GM12874 (cell line): ENCODE data around the gene MIXL1.

Source experiments
- TF ChIP-seq, protein P1 (sequence below): IDR thresholded peaks from 2 replicates; pipeline ENCODE4 v1.5.1; 2011; ENCODE audit warnings: low read depth, mild to moderate bottlenecking, control low read depth, low read length, moderate library complexity; ENCODE audit not compliant: insufficient read depth

Gene MIXL1

DNA sequence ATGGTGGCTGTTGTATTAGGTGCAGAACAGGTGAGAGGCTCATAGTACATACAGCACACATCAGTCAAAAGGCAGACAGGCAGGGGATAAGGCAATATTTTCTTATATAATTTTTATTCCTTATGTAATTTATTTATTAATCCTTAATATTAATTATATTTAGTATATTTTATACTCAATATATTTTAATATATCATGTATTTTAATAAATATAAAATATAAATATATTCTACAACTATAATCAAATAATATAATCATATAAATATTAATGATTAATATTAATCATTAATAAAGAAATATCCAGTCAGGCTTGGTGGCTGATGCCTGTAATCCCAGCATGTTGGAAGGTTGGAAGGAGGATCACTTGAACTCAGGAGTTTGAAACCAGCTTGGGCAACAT, 19.3 kb upstream of the MIXL1 start:
- TF ChIP-seq, protein P1, sequence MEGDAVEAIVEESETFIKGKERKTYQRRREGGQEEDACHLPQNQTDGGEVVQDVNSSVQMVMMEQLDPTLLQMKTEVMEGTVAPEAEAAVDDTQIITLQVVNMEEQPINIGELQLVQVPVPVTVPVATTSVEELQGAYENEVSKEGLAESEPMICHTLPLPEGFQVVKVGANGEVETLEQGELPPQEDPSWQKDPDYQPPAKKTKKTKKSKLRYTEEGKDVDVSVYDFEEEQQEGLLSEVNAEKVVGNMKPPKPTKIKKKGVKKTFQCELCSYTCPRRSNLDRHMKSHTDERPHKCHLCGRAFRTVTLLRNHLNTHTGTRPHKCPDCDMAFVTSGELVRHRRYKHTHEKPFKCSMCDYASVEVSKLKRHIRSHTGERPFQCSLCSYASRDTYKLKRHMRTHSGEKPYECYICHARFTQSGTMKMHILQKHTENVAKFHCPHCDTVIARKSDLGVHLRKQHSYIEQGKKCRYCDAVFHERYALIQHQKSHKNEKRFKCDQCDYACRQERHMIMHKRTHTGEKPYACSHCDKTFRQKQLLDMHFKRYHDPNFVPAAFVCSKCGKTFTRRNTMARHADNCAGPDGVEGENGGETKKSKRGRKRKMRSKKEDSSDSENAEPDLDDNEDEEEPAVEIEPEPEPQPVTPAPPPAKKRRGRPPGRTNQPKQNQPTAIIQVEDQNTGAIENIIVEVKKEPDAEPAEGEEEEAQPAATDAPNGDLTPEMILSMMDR = no peak

DNA sequence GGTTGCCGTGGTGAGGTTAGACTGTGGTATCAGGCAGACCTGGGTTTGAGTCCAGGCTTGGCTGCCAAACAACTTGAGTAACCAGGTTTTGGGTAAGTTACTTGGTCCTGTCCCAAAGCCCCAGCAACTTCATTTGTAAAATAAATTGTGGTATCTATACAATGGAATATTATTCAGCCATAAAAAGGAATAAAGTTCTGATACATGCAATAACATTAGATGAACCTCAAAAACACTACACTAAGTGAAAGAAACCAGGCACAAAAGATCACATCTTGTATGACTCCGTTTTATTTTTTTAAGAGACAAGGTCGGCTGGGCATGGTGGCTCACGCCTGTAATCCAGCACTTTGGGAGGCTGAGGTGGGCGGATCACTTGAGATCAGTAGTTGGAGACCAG, 16.4 kb upstream of the MIXL1 start:
- TF ChIP-seq, protein P1 = no peak

DNA sequence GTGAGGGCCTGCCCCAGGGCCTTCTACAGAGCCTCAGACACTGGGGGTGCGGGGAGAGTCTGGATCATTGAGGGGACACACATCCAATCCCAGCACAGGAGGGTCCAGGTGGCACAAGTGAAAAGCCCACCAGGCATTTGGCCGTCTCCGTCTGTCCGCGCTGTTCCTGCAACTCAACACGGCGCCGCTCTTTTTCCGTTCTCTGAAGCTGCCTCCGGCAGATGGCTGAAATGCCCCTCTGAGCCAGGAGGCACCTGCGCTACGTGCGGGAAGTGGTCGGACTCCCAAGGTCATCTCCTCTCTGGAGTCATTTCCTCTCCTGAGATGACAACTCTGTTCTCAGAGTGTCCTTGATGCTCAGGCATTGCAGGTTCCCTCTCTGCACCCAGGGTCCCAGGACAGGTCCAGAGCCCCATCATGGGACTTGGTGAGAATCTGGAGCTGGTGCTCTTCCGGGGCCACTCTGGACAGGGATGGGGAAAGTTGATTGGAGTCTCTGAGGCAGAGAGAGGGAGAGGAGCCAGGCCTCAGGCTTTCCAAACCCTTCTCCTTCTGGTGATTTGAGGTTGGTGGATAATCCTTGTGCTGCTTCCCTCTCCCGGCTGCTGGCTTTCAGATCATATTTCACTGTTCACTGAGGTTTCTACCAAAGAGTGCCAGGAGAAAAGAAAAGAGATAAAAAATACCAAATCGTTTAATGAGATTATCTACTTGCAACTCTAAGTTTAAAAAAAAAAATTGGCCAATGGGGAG, 14.0 kb upstream of the MIXL1 start:
- TF ChIP-seq, protein P1 = no peak

GRCh38 chr1:226210571-226211176, 12.8 kb upstream of the MIXL1 start:
- TF ChIP-seq, protein P1 = no peak

DNA sequence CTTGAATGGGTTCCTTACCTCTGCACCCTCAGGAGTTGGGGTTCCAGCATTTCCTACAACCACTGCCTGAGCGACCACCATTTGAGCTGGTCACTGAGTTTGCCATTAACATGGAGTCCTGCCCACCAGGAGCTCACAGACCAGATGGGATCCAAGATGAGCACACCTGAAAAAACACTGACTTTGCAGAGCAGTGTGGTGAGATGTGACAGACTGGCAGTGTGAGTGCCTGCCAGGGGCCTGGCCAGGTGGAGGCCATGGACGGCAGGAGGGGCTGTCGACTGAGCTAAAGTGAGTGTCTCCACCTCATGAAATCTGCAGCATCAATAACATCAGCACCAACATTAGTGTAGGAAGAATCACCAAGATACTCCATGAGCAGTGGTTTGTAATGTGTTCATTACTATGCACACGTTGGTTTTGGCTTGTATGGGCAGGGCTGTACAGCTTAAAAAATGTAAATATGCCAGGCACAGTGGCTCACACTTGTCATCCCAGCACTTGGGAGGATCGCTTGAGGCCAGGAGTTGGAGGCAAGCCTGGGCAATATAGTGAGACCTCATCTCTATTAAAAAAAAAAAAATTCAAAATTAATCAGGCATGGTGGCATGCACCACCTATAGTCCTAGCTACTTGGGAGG, 12.2 kb upstream of the MIXL1 start:
- TF ChIP-seq, protein P1 = no peak

DNA sequence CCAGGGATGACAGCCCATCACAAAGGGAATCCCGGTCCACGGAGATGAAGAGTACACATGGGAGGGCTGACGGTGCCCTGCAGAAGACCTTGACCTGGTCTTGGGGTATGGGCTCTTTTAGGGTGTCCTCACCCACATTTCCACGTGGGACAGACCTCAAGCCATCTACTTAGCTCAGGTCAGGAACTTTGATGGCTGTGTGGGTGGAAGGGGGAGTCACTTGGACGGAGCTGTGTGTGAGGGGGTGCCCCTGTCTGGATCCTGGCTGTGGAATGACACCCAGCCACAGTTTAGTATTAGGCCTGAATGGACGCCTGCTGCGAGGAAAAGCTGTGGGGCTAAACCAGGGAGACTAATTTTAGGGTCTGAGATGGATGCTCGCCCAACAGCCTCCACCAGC, 10.9 kb upstream of the MIXL1 start:
- TF ChIP-seq, protein P1 = no peak

- TF ChIP-seq, protein P1 = no peak
Measured at GRCh38 chr1:226215239-226215638, 8.2 kb upstream of the MIXL1 start.
